Measurements from ENCODE around the gene TES.
A peak's percentile ranks its signal among the peaks of the same experiment; 100 is the strongest.
"Not testable (repeated sequence)": the region's sequence is repeated elsewhere in the genome, so short reads cannot be mapped to it uniquely, and the experiment has no call there.

Gene TES

GRCh38 chr7:116210345-116211005, at the start of gene TES:
Gene TES (plus strand): TSS chr7:116210539. CDS start chr7:116210708, 169 bp downstream.
- DNase-seq (ENCODE audit: low read depth in 2 of 2), result peak; percentile 28 to 37

GRCh38 chr7:116161728-116162127, 48.6 kb upstream of the TES start:
- no peak for DNase-seq (ENCODE audit: low read depth in 2 of 2)

GRCh38 chr7:116162254-116162653, 48.1 kb upstream of the TES start:
- no peak for DNase-seq (ENCODE audit: low read depth in 2 of 2)

GRCh38 chr7:116162992-116163391, 47.3 kb upstream of the TES start:
- no peak for DNase-seq (ENCODE audit: low read depth in 2 of 2)

GRCh38 chr7:116164552-116165306, 45.6 kb upstream of the TES start:
- no peak for DNase-seq (ENCODE audit: low read depth in 2 of 2)

- no peak for DNase-seq (ENCODE audit: low read depth in 2 of 2)
These were observed 44.6 kb upstream of the TES start for GRCh38 chr7:116165717-116166116.

- no peak for DNase-seq (ENCODE audit: low read depth in 2 of 2)
These were observed 44.2 kb upstream of the TES start for GRCh38 chr7:116166156-116166555.

- no peak for DNase-seq (ENCODE audit: low read depth in 2 of 2)
These were observed 43.2 kb upstream of the TES start for GRCh38 chr7:116167177-116167576.

GRCh38 chr7:116169060-116169459, 41.3 kb upstream of the TES start:
- DNase-seq (ENCODE audit: low read depth in 2 of 2), result no peak

- DNase-seq (ENCODE audit: low read depth in 2 of 2), result no peak
These were observed 40.2 kb upstream of the TES start for GRCh38 chr7:116170180-116170579.

GRCh38 chr7:116171094-116171493, 39.2 kb upstream of the TES start:
- no peak for DNase-seq (ENCODE audit: low read depth in 2 of 2)

- DNase-seq (ENCODE audit: low read depth in 2 of 2), result no peak
These were observed 38.0 kb upstream of the TES start for GRCh38 chr7:116172353-116172752.

GRCh38 chr7:116173051-116174028, 37.0 kb upstream of the TES start:
- DNase-seq (ENCODE audit: low read depth in 2 of 2), result no peak

- DNase-seq (ENCODE audit: low read depth in 2 of 2), result not testable (repeated sequence)
These were observed 35.2 kb upstream of the TES start for GRCh38 chr7:116175095-116175494.

- DNase-seq (ENCODE audit: low read depth in 2 of 2), result no peak
These were observed 34.1 kb upstream of the TES start for GRCh38 chr7:116176226-116176625.

GRCh38 chr7:116177009-116177408, 33.3 kb upstream of the TES start:
- DNase-seq (ENCODE audit: low read depth in 2 of 2), result no peak

- no peak for DNase-seq (ENCODE audit: low read depth in 2 of 2)
These were observed 30.0 kb upstream of the TES start for GRCh38 chr7:116180302-116180701.

GRCh38 chr7:116182023-116182422, 28.3 kb upstream of the TES start:
- no peak for DNase-seq (ENCODE audit: low read depth in 2 of 2)

- DNase-seq (ENCODE audit: low read depth in 2 of 2), result no peak
These were observed 24.9 kb upstream of the TES start for GRCh38 chr7:116185450-116185849.

GRCh38 chr7:116185956-116186355, 24.4 kb upstream of the TES start:
- DNase-seq (ENCODE audit: low read depth in 2 of 2), result no peak

- DNase-seq (ENCODE audit: low read depth in 2 of 2), result no peak
These were observed 22.9 kb upstream of the TES start for GRCh38 chr7:116187400-116187799.

Measured in stimulated activated CD8-positive, alpha-beta memory T cell treated with anti-CD3 and anti-CD28 coated beads, Interleukin-2, amount 100 ng/mL, for 1 hour (primary cell).